NCI-H446 (cell line): ENCODE measurements around the gene RHOBTB3.
"Not testable (repeated sequence)": the region's sequence is repeated elsewhere in the genome, so short reads cannot be mapped to it uniquely, and the experiment has no call there.

Experiments
- DNase-seq, 2 experiments: peaks; one replicate each; lab custom pipeline; 2025; lab: John Stamatoyannopoulos, UW

RHOBTB3 gene

GRCh38 chr5:95800553-95800952 is 69.4 kb downstream of the RHOBTB3 start:
- DNase-seq, result no peak

- no peak for DNase-seq
Measured at GRCh38 chr5:95801532-95801931, 70.4 kb downstream of the RHOBTB3 start.

GRCh38 chr5:95801961-95802360 is 70.8 kb downstream of the RHOBTB3 start:
- DNase-seq, result no peak

- no peak for DNase-seq
Measured at GRCh38 chr5:95803271-95804148, 72.4 kb downstream of the RHOBTB3 start.

GRCh38 chr5:95804736-95805539 is 73.8 kb downstream of the RHOBTB3 start:
- no peak for DNase-seq

GRCh38 chr5:95806687-95807086 is 75.6 kb downstream of the RHOBTB3 start:
- DNase-seq, result no peak

- no peak for DNase-seq
Measured at GRCh38 chr5:95808013-95808685, 77.0 kb downstream of the RHOBTB3 start.

- DNase-seq, result no peak
Measured at GRCh38 chr5:95808686-95809413, 77.7 kb downstream of the RHOBTB3 start.

- DNase-seq, result peak in 1 of 2 experiments; percentile 60
Measured at GRCh38 chr5:95809414-95809960, 78.4 kb downstream of the RHOBTB3 start.

GRCh38 chr5:95810305-95811125 is 79.4 kb downstream of the RHOBTB3 start:
- DNase-seq, result no peak

- not testable (repeated sequence) for DNase-seq
Measured at GRCh38 chr5:95811126-95811423, 79.9 kb downstream of the RHOBTB3 start.

GRCh38 chr5:95811461-95812073 is 80.4 kb downstream of the RHOBTB3 start:
- not testable (repeated sequence) for DNase-seq

- no peak for DNase-seq
Measured at GRCh38 chr5:95812074-95812471, 80.9 kb downstream of the RHOBTB3 start.

GRCh38 chr5:95813035-95813434 is 81.9 kb downstream of the RHOBTB3 start:
- not testable (repeated sequence) for DNase-seq

- DNase-seq, result no peak
Measured at GRCh38 chr5:95815155-95815729, 84.1 kb downstream of the RHOBTB3 start.

GRCh38 chr5:95816341-95816740 is 85.2 kb downstream of the RHOBTB3 start:
- no peak for DNase-seq

- DNase-seq, result no peak
Measured at GRCh38 chr5:95816776-95817175, 85.6 kb downstream of the RHOBTB3 start.

- no peak for DNase-seq
Measured at GRCh38 chr5:95817430-95817829, 86.3 kb downstream of the RHOBTB3 start.

GRCh38 chr5:95818181-95819147 is 87.3 kb downstream of the RHOBTB3 start:
- DNase-seq, result no peak
